GM15510 (cell line): Measurements from ENCODE around the gene TMEM217.

Experiments
- POLR2A ChIP-seq: IDR thresholded peaks from 3 replicates; pipeline ENCODE4 v1.6.1; 2011; ENCODE audit warnings: borderline replicate concordance; ENCODE audit not compliant: insufficient read length; ENCODE audit errors: extremely low read depth

The TMEM217 gene

DNA sequence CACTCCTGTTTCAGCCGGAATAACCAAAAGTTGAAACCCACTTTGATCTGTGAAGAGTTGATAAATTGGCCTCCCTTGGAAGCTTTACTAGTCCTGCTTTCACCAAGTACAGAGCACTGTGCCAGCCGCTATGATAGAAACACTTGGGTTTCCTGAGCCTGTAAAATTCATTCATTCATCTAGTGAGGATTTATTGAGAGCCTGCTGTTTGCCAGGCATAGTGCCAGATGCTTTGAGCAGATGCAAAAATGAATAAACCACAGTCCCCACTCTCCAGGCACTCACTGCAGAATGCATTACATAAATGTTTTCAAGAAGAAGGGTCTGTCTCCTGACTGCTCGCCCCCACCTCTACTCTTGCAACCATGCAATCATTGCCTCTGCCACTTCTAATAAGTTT, 25.3 kb upstream of the TMEM217 start:
- no peak for TF ChIP-seq POLR2A

- TF ChIP-seq POLR2A = no peak
These were observed 24.4 kb upstream of the TMEM217 start for GRCh38 chr6:37282371-37282770.

DNA sequence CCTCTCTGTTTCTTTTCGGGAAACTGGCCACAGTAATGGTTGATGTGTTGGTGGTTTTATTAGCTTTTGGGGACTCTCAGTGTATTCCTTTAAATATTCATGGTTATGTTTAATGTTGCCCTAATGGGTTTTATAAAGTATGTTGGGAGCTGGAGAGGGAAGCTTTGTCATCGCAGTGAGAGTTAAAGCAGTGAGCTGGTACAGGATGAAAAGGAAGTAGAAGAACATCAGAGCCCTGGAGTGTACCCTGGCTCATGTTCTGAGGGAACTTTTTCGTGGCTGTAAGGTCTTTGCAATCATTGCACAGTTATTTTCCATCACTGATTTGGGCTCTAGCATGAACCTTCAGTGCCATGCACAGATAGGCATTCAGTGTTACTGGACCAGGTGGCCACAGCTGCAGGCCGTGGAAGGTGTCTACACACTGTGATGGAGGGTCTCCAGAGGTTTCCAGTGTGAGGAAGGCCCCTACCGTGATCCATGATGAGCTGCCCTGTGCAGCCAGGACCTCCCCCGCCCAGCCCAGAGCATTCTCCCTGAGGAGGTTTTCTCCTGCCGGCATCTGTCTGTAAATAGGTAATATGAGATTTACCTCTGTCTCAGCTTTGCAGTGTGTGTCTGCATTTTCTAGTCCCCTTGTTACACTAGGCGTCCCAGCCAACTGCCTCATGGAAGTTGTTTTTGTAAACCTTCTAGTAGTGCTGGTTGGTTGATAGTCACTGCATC, 22.4 kb upstream of the TMEM217 start:
- no peak for TF ChIP-seq POLR2A

- TF ChIP-seq POLR2A = no peak
These were observed 21.6 kb upstream of the TMEM217 start for GRCh38 chr6:37279366-37280134.

DNA sequence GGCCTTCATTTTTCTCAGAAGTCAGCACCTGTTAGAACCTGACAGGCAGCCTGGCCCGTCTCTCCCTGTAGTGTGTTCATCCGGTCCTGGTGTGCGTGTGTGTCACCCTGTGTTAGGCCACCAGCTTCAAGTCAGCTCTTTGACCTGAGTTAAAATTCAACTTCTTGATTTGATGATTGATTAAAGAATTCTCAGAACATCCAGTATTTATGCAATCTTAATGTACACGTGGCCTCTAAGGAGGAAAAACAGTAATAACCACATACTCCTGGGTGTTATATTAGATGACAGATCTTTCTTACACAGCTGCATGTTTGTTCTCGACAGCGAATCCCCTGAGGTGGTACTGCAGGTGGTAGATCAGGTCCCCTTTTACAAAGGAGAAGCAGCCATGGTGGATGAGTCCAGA, 19.1 kb upstream of the TMEM217 start:
- TF ChIP-seq POLR2A = no peak

GRCh38 chr6:37275350-37275749, 17.4 kb upstream of the TMEM217 start:
- no peak for TF ChIP-seq POLR2A

GRCh38 chr6:37273690-37274089, 15.7 kb upstream of the TMEM217 start:
- no peak for TF ChIP-seq POLR2A

DNA sequence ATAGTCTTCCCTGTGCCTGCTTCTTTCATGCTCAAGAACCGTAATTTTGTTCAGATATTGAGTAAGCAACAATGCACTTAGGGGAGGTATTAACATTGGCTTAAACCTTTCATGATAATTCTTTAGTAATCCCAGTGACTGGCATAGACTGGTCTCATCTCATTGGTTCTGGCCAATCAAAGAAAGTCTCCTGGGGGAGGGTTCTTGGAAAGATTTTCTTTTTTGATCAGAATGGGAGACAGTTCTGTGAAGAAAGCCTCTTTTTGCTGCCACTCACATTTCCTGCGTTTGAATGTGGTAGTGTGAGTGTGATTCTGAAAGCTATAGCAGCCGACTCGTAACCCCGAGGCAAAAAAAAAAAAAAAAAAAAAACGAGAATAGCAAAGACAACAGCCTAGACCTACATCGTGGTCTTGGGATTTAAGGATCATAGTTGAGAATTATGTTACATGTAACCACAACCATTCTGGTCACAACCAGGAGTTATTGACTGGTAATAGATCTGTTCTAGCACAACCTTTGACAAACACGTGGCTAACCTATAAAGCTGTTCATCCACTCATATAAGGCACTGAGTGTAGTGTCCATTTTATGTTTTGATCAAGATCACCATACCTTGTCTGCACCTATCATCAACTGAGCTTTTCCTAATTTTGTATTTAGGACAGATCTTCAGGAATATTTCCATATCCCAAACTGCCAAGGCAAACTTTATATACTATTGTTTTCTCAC, 15.1 kb upstream of the TMEM217 start:
- no peak for TF ChIP-seq POLR2A

DNA sequence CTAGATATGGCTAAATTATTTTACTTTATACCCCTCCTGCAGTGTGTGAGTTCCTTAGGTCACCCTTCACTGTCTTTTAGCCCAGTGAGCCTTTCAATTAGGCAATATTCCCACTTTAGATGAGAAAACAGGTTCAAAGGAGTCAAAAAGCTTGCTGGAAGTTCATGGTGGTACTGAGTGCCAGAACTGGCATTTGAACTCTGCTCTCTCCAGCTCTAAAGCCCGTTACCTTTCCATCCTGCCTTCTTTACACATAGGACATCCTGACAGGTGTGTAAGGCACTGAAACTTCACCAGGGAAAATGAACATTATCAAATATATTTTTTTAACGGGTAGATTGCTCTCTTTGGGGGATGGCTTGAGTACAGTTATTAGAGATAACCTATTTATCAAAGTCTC, 11.2 kb upstream of the TMEM217 start:
- TF ChIP-seq POLR2A = no peak

DNA sequence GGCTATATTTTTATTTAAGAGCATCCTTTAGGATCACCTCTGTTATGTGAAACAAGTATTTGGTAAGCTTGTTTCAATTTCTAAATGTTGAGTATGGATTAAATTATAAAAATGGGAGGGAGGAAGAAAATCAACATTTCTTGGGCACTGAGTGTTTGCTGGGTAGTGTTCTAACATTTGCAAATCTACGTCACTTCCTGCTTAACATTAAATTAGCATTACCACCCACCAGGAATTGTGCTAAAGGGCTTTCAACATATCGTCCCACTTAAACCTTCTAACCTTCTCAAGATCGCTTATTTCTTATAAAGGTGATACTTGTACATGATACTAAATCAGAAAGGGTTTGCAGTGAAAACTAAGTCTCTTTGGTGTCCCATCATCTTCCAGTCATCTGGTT, 7.9 kb upstream of the TMEM217 start:
- no peak for TF ChIP-seq POLR2A

DNA sequence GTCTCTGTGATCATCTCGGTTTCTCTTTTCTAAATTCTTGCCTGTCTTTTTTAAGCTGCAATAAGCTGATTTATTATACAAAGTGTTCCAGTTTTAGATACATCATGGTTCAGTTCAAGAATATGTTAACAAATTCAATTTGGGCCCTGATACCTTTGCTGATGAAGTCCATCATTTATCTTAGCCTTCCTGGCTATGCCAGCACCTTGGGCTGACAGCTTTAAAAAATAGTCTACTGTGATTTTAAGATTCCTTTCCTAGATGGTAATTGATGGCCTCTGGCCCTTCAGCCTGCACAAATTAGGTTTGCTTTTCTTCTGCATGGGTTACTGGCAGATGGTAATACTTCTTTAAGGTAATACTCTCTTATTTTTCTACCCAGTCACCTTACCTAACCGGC, 7.1 kb upstream of the TMEM217 start:
- no peak for TF ChIP-seq POLR2A

GRCh38 chr6:37262446-37263026, 4.6 kb upstream of the TMEM217 start:
- no peak for TF ChIP-seq POLR2A

DNA sequence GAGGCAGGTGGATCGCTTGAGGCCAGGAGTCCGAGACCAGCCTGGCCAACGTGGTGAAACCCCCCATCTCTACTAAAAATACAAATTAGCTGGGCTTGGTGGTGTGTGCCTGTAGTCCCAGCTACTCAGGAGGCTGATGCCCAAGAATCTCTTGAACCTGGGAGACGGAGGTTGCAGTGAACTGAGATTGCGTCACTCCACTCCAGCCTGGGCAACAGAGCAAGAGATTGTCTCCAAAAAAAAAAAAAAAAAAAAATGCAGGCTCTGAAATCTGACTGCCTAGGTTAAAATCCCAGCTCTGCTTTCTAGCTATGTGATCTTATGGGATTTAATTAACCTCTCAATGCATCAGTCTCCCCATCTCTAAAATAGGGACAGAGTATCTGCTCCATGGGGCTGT, 3.3 kb upstream of the TMEM217 start:
- TF ChIP-seq POLR2A = no peak

- no peak for TF ChIP-seq POLR2A
These were observed 2.5 kb upstream of the TMEM217 start for GRCh38 chr6:37260444-37260843.

GRCh38 chr6:37260040-37260439, 2.1 kb upstream of the TMEM217 start:
- TF ChIP-seq POLR2A = no peak
